ENCODE measurements around the gene TMEM225B. TPM values are rescaled to one million over a fixed set of nuclear protein-coding genes. Genes with fewer than 3 reads are reported as not detected.

TMEM225B gene
- total RNA-seq, 1 experiment from 2014 or later: 1.3 TPM

GRCh38 chr7:99619571-99620130, 21.6 kb downstream of the TMEM225B start:
- no TSS peak for BruUV-seq (replicated peaks)
- DNase-seq (ENCODE audit: low spot score): no peak
- H3K36me3 ChIP-seq (ENCODE audit: insufficient read depth, low read length, poor library complexity, severe bottlenecking): peaks cover 57% of the 10 kb centered on the region
- CTCF ChIA-PET: no interaction called here
- POLR2A ChIA-PET (ENCODE audit: low non-redundant PET): no interaction called here
- TF ChIP-seq CTCF (conservative IDR thresholded peaks at IDR 0.05; ENCODE audit: low read depth, low read length): no peak
- TF ChIP-seq EZH2 (IDR thresholded peaks at IDR 0.05; ENCODE audit: borderline replicate concordance, low read depth, low read length, poor library complexity, severe bottlenecking): no peak
- H3K27me3 ChIP-seq (replicated peaks; ENCODE audit: insufficient read depth, low read depth, low read length, poor library complexity): no peaks in the 10 kb centered on the region
- intact Hi-C loops (cut with micrococcal nuclease; ENCODE audit: unreplicated experiment): no loop called here
- peaks cover 5% of the 10 kb centered on the region for H3K4me1 ChIP-seq (ENCODE audit: insufficient read depth, low read length, poor library complexity, severe bottlenecking)
- no peaks in the 10 kb centered on the region for H3K9me3 ChIP-seq (ENCODE audit: low read depth, low read length, poor library complexity, severe bottlenecking)
- H3K27ac ChIP-seq (ENCODE audit: low read depth, low read length, poor library complexity, severe bottlenecking): no peak overlapping the region
- H3K4me3 ChIP-seq (ENCODE audit: low read depth, low read length, poor library complexity, severe bottlenecking): no peak overlapping the region

GRCh38 chr7:99621271-99621670, 23.2 kb downstream of the TMEM225B start:
- H3K4me3 ChIP-seq (ENCODE audit: low read depth, low read length, poor library complexity, severe bottlenecking): no peak overlapping the region
- peaks cover 72% of the 10 kb centered on the region for H3K36me3 ChIP-seq (ENCODE audit: insufficient read depth, low read length, poor library complexity, severe bottlenecking)
- peaks cover 5% of the 10 kb centered on the region for H3K4me1 ChIP-seq (ENCODE audit: insufficient read depth, low read length, poor library complexity, severe bottlenecking)
- no peak for TF ChIP-seq CTCF (conservative IDR thresholded peaks at IDR 0.05; ENCODE audit: low read depth, low read length)
- TF ChIP-seq EZH2 (IDR thresholded peaks at IDR 0.05; ENCODE audit: borderline replicate concordance, low read depth, low read length, poor library complexity, severe bottlenecking): no peak
- no peak overlapping the region for H3K27ac ChIP-seq (ENCODE audit: low read depth, low read length, poor library complexity, severe bottlenecking)
- DNase-seq (ENCODE audit: low spot score): no peak
- POLR2A ChIA-PET (ENCODE audit: low non-redundant PET): no interaction called here
- H3K9me3 ChIP-seq (ENCODE audit: low read depth, low read length, poor library complexity, severe bottlenecking): no peaks in the 10 kb centered on the region
- CTCF ChIA-PET: no interaction called here
- BruUV-seq (replicated peaks): no TSS peak
- intact Hi-C loops (cut with micrococcal nuclease; ENCODE audit: unreplicated experiment): no loop called here
- no peaks in the 10 kb centered on the region for H3K27me3 ChIP-seq (replicated peaks; ENCODE audit: insufficient read depth, low read depth, low read length, poor library complexity)

- no peak for DNase-seq (ENCODE audit: low spot score)
- Histone ChIP-seq H3K27ac (ENCODE audit: low read depth, low read length, poor library complexity, severe bottlenecking) (no peak overlapping the region), H3K4me3 (ENCODE audit: low read depth, low read length, poor library complexity, severe bottlenecking) (no peak overlapping the region), H3K27me3 (replicated peaks; ENCODE audit: insufficient read depth, low read depth, low read length, poor library complexity) (no peaks in the 10 kb centered on the region), H3K4me1 (ENCODE audit: insufficient read depth, low read length, poor library complexity, severe bottlenecking) (peaks cover 3% of the 10 kb centered on the region), H3K9me3 (ENCODE audit: low read depth, low read length, poor library complexity, severe bottlenecking) (no peaks in the 10 kb centered on the region), H3K36me3 (ENCODE audit: insufficient read depth, low read length, poor library complexity, severe bottlenecking) (peaks cover 84% of the 10 kb centered on the region)
- TF ChIP-seq EZH2 (IDR thresholded peaks at IDR 0.05; ENCODE audit: borderline replicate concordance, low read depth, low read length, poor library complexity, severe bottlenecking) (no peak), CTCF (conservative IDR thresholded peaks at IDR 0.05; ENCODE audit: low read depth, low read length) (no peak)
- intact Hi-C loops (cut with micrococcal nuclease; ENCODE audit: unreplicated experiment): no loop called here
- no TSS peak for BruUV-seq (replicated peaks)
- ChIA-PET CTCF (no interaction called here), POLR2A (ENCODE audit: low non-redundant PET) (no interaction called here)
Observed at GRCh38 chr7:99622596-99622995, 24.5 kb downstream of the TMEM225B start.
